ENCODE results near the gene SMYD2. TPM values are rescaled to one million over a fixed set of nuclear protein-coding genes. Genes with fewer than 3 reads are reported as not detected.

SMYD2 gene
- total and polyA plus RNA-seq, 3 donors from 2014 or later, result 73.9 to 89.4 (median 75.5) TPM

DNA sequence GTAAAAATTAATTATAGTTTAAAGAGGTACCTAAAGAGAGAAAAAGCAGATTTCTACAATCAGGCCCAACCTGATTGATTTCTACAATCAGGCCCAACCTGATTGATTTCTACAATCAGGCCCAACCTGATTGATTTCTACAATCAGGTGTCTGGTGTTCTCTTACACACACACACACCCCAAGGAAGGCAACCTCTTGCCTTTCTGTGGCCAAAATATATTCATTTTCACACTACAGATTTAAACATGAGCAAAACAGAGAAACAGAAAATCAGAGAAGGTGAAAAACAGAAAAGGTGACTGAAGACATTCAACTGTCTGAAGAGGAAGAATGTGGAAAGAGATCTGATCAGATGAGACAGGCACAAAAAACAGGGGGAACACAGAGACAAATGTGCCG, 104.5 kb downstream of the SMYD2 start:
- Histone ChIP-seq H3K4me3 (no peak overlapping the region), H3K27ac (no peak overlapping the region), H3K36me3 (ENCODE audit: low read depth, missing control alignments) (no peaks in the 10 kb centered on the region), H3K27me3 (no peaks in the 10 kb centered on the region), H3K9me3 (no peaks in the 10 kb centered on the region), H3K4me1 (no peaks in the 10 kb centered on the region)
- TF ChIP-seq, protein P1, sequence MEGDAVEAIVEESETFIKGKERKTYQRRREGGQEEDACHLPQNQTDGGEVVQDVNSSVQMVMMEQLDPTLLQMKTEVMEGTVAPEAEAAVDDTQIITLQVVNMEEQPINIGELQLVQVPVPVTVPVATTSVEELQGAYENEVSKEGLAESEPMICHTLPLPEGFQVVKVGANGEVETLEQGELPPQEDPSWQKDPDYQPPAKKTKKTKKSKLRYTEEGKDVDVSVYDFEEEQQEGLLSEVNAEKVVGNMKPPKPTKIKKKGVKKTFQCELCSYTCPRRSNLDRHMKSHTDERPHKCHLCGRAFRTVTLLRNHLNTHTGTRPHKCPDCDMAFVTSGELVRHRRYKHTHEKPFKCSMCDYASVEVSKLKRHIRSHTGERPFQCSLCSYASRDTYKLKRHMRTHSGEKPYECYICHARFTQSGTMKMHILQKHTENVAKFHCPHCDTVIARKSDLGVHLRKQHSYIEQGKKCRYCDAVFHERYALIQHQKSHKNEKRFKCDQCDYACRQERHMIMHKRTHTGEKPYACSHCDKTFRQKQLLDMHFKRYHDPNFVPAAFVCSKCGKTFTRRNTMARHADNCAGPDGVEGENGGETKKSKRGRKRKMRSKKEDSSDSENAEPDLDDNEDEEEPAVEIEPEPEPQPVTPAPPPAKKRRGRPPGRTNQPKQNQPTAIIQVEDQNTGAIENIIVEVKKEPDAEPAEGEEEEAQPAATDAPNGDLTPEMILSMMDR (IDR thresholded peaks at IDR 0.05), result no peak
- 95 to 97% methylated on average over 1 of the region's 1 CpG for WGBS, 2 donors
- intact Hi-C loops (cut with DNase I; ENCODE audit: low total_unique reads), result no loop called here
- no peak for DNase-seq

DNA sequence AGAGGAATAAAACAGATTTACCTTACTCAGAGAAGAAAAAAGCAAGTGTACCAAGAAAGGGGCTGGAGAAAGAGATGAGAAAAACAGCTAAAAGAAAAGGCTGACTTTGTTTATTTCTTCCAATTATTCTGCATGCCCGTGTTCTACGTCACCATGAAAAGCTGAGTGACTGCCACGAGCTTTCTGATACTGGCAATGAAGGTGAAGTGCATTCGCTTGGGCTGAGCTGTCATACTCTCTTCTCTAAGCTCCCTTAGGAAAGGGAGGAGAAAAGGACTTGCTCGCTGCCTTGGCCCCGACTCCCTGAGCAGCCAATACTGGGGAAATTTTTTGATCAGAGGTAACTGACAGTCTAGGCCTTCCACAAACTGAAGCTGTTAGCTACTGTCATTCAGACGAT, 105.4 kb downstream of the SMYD2 start:
- H3K36me3 ChIP-seq (ENCODE audit: low read depth, missing control alignments), result no peaks in the 10 kb centered on the region
- H3K27me3 ChIP-seq, result no peaks in the 10 kb centered on the region
- intact Hi-C loops (cut with DNase I; ENCODE audit: low total_unique reads), result no loop called here
- WGBS, 2 donors, result 79 to 94% methylated on average over 7 of the region's 7 CpGs
- H3K4me3 ChIP-seq, result no peak overlapping the region
- H3K9me3 ChIP-seq, result no peaks in the 10 kb centered on the region
- DNase-seq, result no peak
- no peak overlapping the region for H3K27ac ChIP-seq
- TF ChIP-seq, protein P1 (IDR thresholded peaks at IDR 0.05), result no peak
- no peak for TF ChIP-seq POLR2A (IDR thresholded peaks at IDR 0.05)
- H3K4me1 ChIP-seq, result no peaks in the 10 kb centered on the region

Measured in testis (tissue), 3 donors.